Liver (tissue), 9 donors: ENCODE measurements around the gene MAP1A. TPM values are rescaled to one million over a fixed set of nuclear protein-coding genes. Genes with fewer than 3 reads are reported as not detected.

Experiments
- DNase-seq: peaks from one replicate; pipeline ENCODE4 v3.0.0-alpha.2; 2017; ENCODE audit warnings: low spot score
- H3K27ac ChIP-seq, 2 donors: one replicate each; pipeline ENCODE4 v1.7.0; 2013; ENCODE audit warnings: inconsistent platforms in 2 of 2, low read length in 2 of 2, control low read depth in 1 of 2, low read depth in 1 of 2, mild to moderate bottlenecking in 1 of 2
- H3K27me3 ChIP-seq, 4 donors: one replicate each; pipeline versions ENCODE4 v1.6.1 to v1.7.0; 2013; ENCODE audit warnings: low read length in 3 of 4, inconsistent platforms in 1 of 4, mild to moderate bottlenecking in 1 of 4, moderate library complexity in 1 of 4; ENCODE audit not compliant: control insufficient read depth in 4 of 4, insufficient read depth in 4 of 4
- H3K36me3 ChIP-seq, 4 donors: one replicate each; pipeline versions ENCODE4 v1.6.1 to v1.7.0; 2013; ENCODE audit warnings: low read length in 3 of 4, mild to moderate bottlenecking in 3 of 4, low read depth in 1 of 4, moderate library complexity in 1 of 4; ENCODE audit not compliant: control insufficient read depth in 4 of 4, insufficient read depth in 3 of 4
- H3K4me1 ChIP-seq, 4 donors: one replicate each; pipeline versions ENCODE4 v1.6.1 to v1.7.0; 2013; ENCODE audit warnings: low read length in 3 of 4, mild to moderate bottlenecking in 3 of 4, moderate library complexity in 1 of 4; ENCODE audit not compliant: control insufficient read depth in 4 of 4, insufficient read depth in 4 of 4
- H3K4me3 ChIP-seq, 3 donors: one replicate each; pipeline versions ENCODE4 v1.6.1 to v1.7.0; 2013; ENCODE audit warnings: low read length in 3 of 3, control low read depth in 1 of 3, low read depth in 1 of 3, mild to moderate bottlenecking in 1 of 3
- H3K9ac ChIP-seq, 2 donors: one replicate each; pipeline ENCODE4 v1.7.0; 2013; ENCODE audit warnings: low read length in 2 of 2, mild to moderate bottlenecking in 2 of 2, moderate library complexity in 2 of 2, control low read depth in 1 of 2, low read depth in 1 of 2
- H3K9me3 ChIP-seq, 4 donors: one replicate each; pipeline versions ENCODE4 v1.6.1 to v1.7.0; 2013; ENCODE audit warnings: low read length in 3 of 4; ENCODE audit not compliant: control insufficient read depth in 4 of 4
- CTCF ChIP-seq: fragments of 150-350 bp; IDR thresholded peaks from 2 replicates; pipeline ENCODE4 v1.5.1; 2017; ENCODE audit warnings: improper control_type of control experiment, low read depth, low read length; ENCODE audit not compliant: missing input control
- EGR1 ChIP-seq, 2 donors: IDR thresholded peaks; 2 replicates each; pipeline ENCODE4 v1.6.1; 2016 to 2018; ENCODE audit warnings: antibody characterized with exemption in 2 of 2, low read depth in 2 of 2
- FOXA1 ChIP-seq: IDR thresholded peaks from 2 replicates; pipeline ENCODE4 v1.6.1; 2016; ENCODE audit warnings: antibody characterized with exemption
- FOXA2 ChIP-seq: IDR thresholded peaks from 2 replicates; pipeline ENCODE4 v1.6.1; 2016; ENCODE audit warnings: antibody characterized with exemption
- GABPA ChIP-seq, 2 donors: IDR thresholded peaks in 1 of 2; conservative IDR thresholded peaks in 1 of 2; 2 replicates each; pipeline ENCODE4 v1.6.1; 2016; ENCODE audit warnings: antibody characterized with exemption in 2 of 2, mild to moderate bottlenecking in 1 of 2, moderate library complexity in 1 of 2
- HNF4A ChIP-seq, 2 donors: conservative IDR thresholded peaks; 2 replicates each; pipeline ENCODE4 v1.6.1; 2016; ENCODE audit warnings: antibody characterized with exemption in 2 of 2, mild to moderate bottlenecking in 2 of 2
- HNF4G ChIP-seq: IDR thresholded peaks from 2 replicates; pipeline ENCODE4 v1.6.1; 2016; ENCODE audit warnings: antibody characterized with exemption
- JUND ChIP-seq, 2 donors: IDR thresholded peaks; 2 replicates each; pipeline ENCODE4 v1.6.1; 2016; ENCODE audit warnings: antibody characterized with exemption in 2 of 2
- MAX ChIP-seq: IDR thresholded peaks from 2 replicates; pipeline ENCODE4 v1.6.1; 2016; ENCODE audit warnings: antibody characterized with exemption
- NR2F2 ChIP-seq: IDR thresholded peaks from 2 replicates; pipeline ENCODE4 v1.6.1; 2016; ENCODE audit warnings: antibody characterized with exemption
- RAD21 ChIP-seq, 2 donors: IDR thresholded peaks; 2 replicates each; pipeline ENCODE4 v1.6.1; 2016; ENCODE audit warnings: antibody characterized with exemption in 2 of 2, mild to moderate bottlenecking in 2 of 2
- RXRA ChIP-seq, 2 donors: IDR thresholded peaks; 2 replicates each; pipeline ENCODE4 v1.6.1; 2017 to 2018; ENCODE audit warnings: antibody characterized with exemption in 2 of 2, mild to moderate bottlenecking in 1 of 2
- SP1 ChIP-seq: IDR thresholded peaks from 2 replicates; pipeline ENCODE4 v1.6.1; 2018; ENCODE audit warnings: antibody characterized with exemption, mild to moderate bottlenecking
- TAF1 ChIP-seq: conservative IDR thresholded peaks from 2 replicates; pipeline ENCODE4 v1.6.1; 2016; ENCODE audit warnings: antibody characterized with exemption, mild to moderate bottlenecking
- YY1 ChIP-seq: IDR thresholded peaks from 2 replicates; pipeline ENCODE4 v1.6.1; 2016; ENCODE audit warnings: antibody characterized with exemption, mild to moderate bottlenecking
- ZBTB33 ChIP-seq: IDR thresholded peaks from 2 replicates; pipeline ENCODE4 v1.6.1; 2016; ENCODE audit warnings: antibody characterized with exemption
- WGBS: extraction: QIAGEN DNeasy Blood & Tissue Kit; methylation state at CpG from one replicate; pipeline ENCODE4 v1.1.7; 2013; 5-methylcytosine and 5-hydroxymethylcytosine counted together
- polyA plus RNA-seq, 2 donors: library from polyadenylated mRNA; stranded (reverse) in 1 of 2; unstranded in 1 of 2; fragments of 200-250 nt in 1 of 2; fragments of >200 nt in 1 of 2; fragmentation: Nextera tagmentation in 1 of 2; extraction: Ambion mirVana in 1 of 2; gene quantifications; one replicate each; pipeline versions ENCODE4 v1.2.1 to v1.2.3, GENCODE V29; 2013 to 2015
- total RNA-seq, 2 donors: library from RNA; depleted of rRNA; stranded (reverse); fragments of >200 nt; gene quantifications; one replicate each; pipeline ENCODE4 v1.2.3, GENCODE V29; 2014
- TF ChIP-seq, protein P1 (sequence below): IDR thresholded peaks from 2 replicates; pipeline ENCODE4 v1.6.1; 2016; ENCODE audit warnings: antibody characterized with exemption
- TF ChIP-seq, protein P2 (sequence below): IDR thresholded peaks from 2 replicates; pipeline ENCODE4 v1.6.1; 2016; ENCODE audit warnings: antibody characterized with exemption, mild to moderate bottlenecking
- donor health status: healthy.
- donor health status: healthy.
- donor health status: healthy.
- donor health status: healthy.
- donor health status: healthy.

Gene MAP1A
- total and polyA plus RNA-seq, 4 donors, result 0.11 to 0.89 (median 0.28) TPM

DNA sequence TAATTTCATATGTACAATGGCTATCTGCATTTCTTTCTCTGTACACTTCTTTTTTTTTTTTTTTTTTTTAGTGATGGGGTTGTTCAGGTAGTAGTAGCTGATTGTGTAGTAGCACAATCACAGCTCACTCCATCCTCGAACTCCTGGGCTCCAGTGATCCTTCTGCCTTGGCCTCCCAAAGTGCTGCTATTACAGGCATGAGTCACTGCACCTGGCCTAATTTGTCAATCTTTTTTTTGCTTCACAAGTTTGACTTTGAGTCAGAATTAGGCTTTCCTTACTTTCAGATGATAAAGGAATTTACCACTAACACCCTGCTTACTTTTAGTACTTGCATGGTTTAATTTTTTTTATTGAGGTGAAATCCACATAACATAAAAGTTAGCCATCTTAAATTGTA is 28.0 kb downstream of the MAP1A start:
- whole genome bisulfite sequencing, result 95% methylated on average over 1 of the region's 1 CpG
- TF ChIP-seq, protein P1, sequence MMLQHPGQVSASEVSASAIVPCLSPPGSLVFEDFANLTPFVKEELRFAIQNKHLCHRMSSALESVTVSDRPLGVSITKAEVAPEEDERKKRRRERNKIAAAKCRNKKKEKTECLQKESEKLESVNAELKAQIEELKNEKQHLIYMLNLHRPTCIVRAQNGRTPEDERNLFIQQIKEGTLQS, result no peak
- TF ChIP-seq ZBTB33, result no peak
- no peak for TF ChIP-seq MAX
- TF ChIP-seq NR2F2, result no peak
- no peak for TF ChIP-seq TAF1
- TF ChIP-seq GABPA (IDR thresholded peaks at IDR 0.05 in 1 of 2, conservative IDR thresholded peaks at IDR 0.05 in 1 of 2), result no peak
- no peak for TF ChIP-seq HNF4A (conservative IDR thresholded peaks at IDR 0.05)
- no peak for TF ChIP-seq EGR1 (IDR thresholded peaks at IDR 0.05; ENCODE audit: low read depth in 2 of 2)
- no peak for TF ChIP-seq JUND (IDR thresholded peaks at IDR 0.05)
- no peak for TF ChIP-seq FOXA1
- no peak for TF ChIP-seq FOXA2
- no peak for TF ChIP-seq HNF4G
- TF ChIP-seq RXRA (IDR thresholded peaks at IDR 0.05), result no peak
- TF ChIP-seq RAD21 (IDR thresholded peaks at IDR 0.05), result no peak
- no peak for TF ChIP-seq SP1
- no peak for TF ChIP-seq CTCF
- TF ChIP-seq YY1, result no peak
- TF ChIP-seq, protein P2, sequence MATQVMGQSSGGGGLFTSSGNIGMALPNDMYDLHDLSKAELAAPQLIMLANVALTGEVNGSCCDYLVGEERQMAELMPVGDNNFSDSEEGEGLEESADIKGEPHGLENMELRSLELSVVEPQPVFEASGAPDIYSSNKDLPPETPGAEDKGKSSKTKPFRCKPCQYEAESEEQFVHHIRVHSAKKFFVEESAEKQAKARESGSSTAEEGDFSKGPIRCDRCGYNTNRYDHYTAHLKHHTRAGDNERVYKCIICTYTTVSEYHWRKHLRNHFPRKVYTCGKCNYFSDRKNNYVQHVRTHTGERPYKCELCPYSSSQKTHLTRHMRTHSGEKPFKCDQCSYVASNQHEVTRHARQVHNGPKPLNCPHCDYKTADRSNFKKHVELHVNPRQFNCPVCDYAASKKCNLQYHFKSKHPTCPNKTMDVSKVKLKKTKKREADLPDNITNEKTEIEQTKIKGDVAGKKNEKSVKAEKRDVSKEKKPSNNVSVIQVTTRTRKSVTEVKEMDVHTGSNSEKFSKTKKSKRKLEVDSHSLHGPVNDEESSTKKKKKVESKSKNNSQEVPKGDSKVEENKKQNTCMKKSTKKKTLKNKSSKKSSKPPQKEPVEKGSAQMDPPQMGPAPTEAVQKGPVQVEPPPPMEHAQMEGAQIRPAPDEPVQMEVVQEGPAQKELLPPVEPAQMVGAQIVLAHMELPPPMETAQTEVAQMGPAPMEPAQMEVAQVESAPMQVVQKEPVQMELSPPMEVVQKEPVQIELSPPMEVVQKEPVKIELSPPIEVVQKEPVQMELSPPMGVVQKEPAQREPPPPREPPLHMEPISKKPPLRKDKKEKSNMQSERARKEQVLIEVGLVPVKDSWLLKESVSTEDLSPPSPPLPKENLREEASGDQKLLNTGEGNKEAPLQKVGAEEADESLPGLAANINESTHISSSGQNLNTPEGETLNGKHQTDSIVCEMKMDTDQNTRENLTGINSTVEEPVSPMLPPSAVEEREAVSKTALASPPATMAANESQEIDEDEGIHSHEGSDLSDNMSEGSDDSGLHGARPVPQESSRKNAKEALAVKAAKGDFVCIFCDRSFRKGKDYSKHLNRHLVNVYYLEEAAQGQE, result no peak
- H3K27ac ChIP-seq, result no peak overlapping the region
- H3K27me3 ChIP-seq, result no peaks in the 10 kb centered on the region
- H3K4me1 ChIP-seq, result no peaks in the 10 kb centered on the region
- H3K36me3 ChIP-seq, result no peaks in the 10 kb centered on the region
- H3K9ac ChIP-seq, result no peak overlapping the region
- H3K4me3 ChIP-seq, result no peak overlapping the region
- DNase-seq, result no peak
- H3K9me3 ChIP-seq, result no peaks in the 10 kb centered on the region
